ENCODE results near the gene FFAR2.
"Not testable (repeated sequence)": the region's sequence is repeated elsewhere in the genome, so short reads cannot be mapped to it uniquely, and the experiment has no call there.

FFAR2 gene

GRCh38 chr19:35459414-35460082, 11.5 kb downstream of the FFAR2 start:
- no peak overlapping the region for H3K4me3 ChIP-seq (ENCODE audit: control insufficient read depth, low read depth, low read length)
- TF ChIP-seq CTCF (IDR thresholded peaks at IDR 0.05; ENCODE audit: control insufficient read depth, insufficient read depth, low read depth, low read length, missing control alignments): no peak
- DNase-seq (ENCODE audit: low read depth): no peak

- no peak for DNase-seq (ENCODE audit: low read depth)
- TF ChIP-seq CTCF (IDR thresholded peaks at IDR 0.05; ENCODE audit: control insufficient read depth, insufficient read depth, low read depth, low read length, missing control alignments): no peak
- no peak overlapping the region for H3K4me3 ChIP-seq (ENCODE audit: control insufficient read depth, low read depth, low read length)
Observed at GRCh38 chr19:35460608-35461007, 12.6 kb downstream of the FFAR2 start.

- H3K4me3 ChIP-seq (ENCODE audit: control insufficient read depth, low read depth, low read length): no peak overlapping the region
- no peak for DNase-seq (ENCODE audit: low read depth)
- no peak for TF ChIP-seq CTCF (IDR thresholded peaks at IDR 0.05; ENCODE audit: control insufficient read depth, insufficient read depth, low read depth, low read length, missing control alignments)
Observed at GRCh38 chr19:35461060-35461459, 13.0 kb downstream of the FFAR2 start.

GRCh38 chr19:35461788-35462187, 13.7 kb downstream of the FFAR2 start:
- not testable (repeated sequence) for H3K4me3 ChIP-seq (ENCODE audit: control insufficient read depth, low read depth, low read length); DNase-seq (ENCODE audit: low read depth)

GRCh38 chr19:35462476-35462953, 14.5 kb downstream of the FFAR2 start:
- H3K4me3 ChIP-seq (ENCODE audit: control insufficient read depth, low read depth, low read length): no peak overlapping the region
- no peak for TF ChIP-seq CTCF (IDR thresholded peaks at IDR 0.05; ENCODE audit: control insufficient read depth, insufficient read depth, low read depth, low read length, missing control alignments)
- DNase-seq (ENCODE audit: low read depth): no peak

GRCh38 chr19:35462956-35463355, 14.9 kb downstream of the FFAR2 start:
- DNase-seq (ENCODE audit: low read depth); H3K4me3 ChIP-seq (ENCODE audit: control insufficient read depth, low read depth, low read length): not testable (repeated sequence)

- no peak overlapping the region for H3K4me3 ChIP-seq (ENCODE audit: control insufficient read depth, low read depth, low read length)
- DNase-seq (ENCODE audit: low read depth): no peak
- no peak for TF ChIP-seq CTCF (IDR thresholded peaks at IDR 0.05; ENCODE audit: control insufficient read depth, insufficient read depth, low read depth, low read length, missing control alignments)
Observed at GRCh38 chr19:35466259-35466658, 18.2 kb downstream of the FFAR2 start.

- H3K4me3 ChIP-seq (ENCODE audit: control insufficient read depth, low read depth, low read length): no peak overlapping the region
- no peak for DNase-seq (ENCODE audit: low read depth)
- peak; percentile 61 for TF ChIP-seq CTCF (IDR thresholded peaks at IDR 0.05; ENCODE audit: control insufficient read depth, insufficient read depth, low read depth, low read length, missing control alignments)
Observed at GRCh38 chr19:35468637-35469036, 20.6 kb downstream of the FFAR2 start.

Data from AG09309 (cell line).